ENCODE results near the gene MOCS3. TPM values are rescaled to one million over a fixed set of nuclear protein-coding genes. Genes with fewer than 3 reads are reported as not detected.
"Not testable (repeated sequence)": the region's sequence is repeated elsewhere in the genome, so short reads cannot be mapped to it uniquely, and the experiment has no call there.

Gene MOCS3
- total RNA-seq, 1 donor from 2014 or later, result 9.5 TPM

- no peak for DNase-seq (ENCODE audit: low read depth, low spot score)
Measured at GRCh38 chr20:50932016-50932485, 26.6 kb upstream of the MOCS3 start.

GRCh38 chr20:50932691-50933280, 25.8 kb upstream of the MOCS3 start:
- no peak for DNase-seq (ENCODE audit: low read depth, low spot score)

GRCh38 chr20:50933589-50933988, 25.0 kb upstream of the MOCS3 start:
- DNase-seq (ENCODE audit: low read depth, low spot score), result no peak

DNA sequence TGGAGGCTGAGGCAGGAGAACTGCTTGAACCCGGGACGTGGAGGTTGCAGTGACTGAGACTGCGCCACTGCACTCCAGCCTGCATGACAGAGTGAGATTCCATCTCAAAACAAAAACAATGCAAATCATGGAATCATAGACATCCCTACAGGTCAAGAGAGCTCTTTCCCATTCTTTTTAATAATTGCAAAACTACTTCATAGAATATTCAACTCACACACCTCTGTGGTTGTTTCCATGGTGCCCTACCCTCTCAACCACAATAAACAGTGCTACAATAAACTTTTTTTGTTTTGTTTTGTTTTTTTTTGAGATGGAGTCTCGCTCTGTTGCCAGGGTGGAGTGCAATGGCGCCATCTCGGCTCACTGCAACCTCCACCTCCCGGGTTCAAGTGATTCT, 15.5 kb upstream of the MOCS3 start:
- no peak for DNase-seq (ENCODE audit: low read depth, low spot score)

DNA sequence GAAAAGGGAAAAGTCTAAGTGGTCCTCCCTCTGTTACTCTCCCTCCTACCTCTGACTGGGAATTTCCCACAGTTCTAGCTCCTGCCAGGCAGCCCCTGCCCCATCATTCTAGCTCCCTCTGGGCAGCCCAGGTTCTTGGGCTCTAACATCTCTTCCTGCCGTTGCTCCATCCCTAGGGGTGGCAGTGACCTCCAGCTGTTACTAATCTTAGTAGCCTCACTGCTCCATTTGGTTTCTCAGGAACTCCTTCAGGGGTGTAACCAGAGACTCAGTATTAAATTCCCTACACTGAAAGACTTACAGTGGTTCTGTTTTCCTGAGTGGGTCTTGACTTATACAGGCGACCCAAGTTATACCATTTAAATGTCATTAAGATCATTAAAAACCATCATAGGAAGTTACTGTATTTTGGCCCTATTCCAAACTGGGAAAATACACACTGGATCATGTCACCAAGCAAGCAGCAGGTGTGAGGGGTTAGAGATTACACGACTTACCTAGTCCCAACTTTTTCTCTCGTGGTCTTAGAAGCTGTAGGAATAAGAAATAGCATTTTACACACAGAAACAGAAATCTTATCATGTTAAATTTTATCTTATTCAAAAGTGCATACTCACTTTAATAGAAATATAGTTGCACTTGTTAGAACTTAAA, 10.4 kb upstream of the MOCS3 start:
- no peak for DNase-seq (ENCODE audit: low read depth, low spot score)

DNA sequence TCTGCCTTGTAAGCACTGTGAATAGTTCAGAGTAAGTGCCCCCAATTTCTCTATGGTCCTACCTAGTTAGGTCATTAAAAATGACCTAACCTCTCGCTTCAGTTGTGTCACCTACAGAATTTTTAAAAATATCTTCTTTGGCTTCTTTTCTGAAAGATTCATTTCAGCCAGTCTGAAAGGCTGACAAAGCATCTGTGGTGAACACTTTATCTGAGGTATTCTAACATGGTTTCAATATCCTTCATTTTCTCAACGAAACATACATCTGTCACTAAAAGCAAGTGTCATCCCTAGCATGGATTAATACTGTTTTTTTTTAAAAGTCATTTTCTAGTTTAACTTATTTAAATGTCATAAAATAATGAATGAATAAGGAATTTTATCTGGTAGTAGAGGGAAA, 5.4 kb upstream of the MOCS3 start:
- no peak for DNase-seq (ENCODE audit: low read depth, low spot score)

DNA sequence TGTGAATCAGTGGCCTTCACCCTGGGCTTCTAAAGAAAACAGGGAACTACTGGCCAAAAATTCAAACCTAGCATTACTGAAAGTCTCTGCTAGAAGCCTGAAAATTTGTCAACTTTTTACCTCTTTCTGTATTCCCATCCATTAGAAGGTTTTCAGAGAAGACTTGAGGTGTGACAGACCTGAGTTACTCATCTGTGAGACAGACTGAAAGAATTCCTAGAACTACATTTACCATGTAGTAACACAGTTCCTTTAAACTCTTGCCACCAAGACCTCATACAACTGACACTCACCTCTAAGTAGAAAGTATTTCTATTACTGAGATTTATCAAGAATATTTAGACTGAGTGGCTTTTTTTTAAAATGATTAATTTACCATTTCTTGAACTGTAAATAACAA, 4.8 kb upstream of the MOCS3 start:
- no peak for DNase-seq (ENCODE audit: low read depth, low spot score)

GRCh38 chr20:50957276-50957675, 1.3 kb upstream of the MOCS3 start:
- no peak for DNase-seq (ENCODE audit: low read depth, low spot score)

- DNase-seq (ENCODE audit: low read depth, low spot score), result peak; percentile 78
Measured at GRCh38 chr20:50957798-50958614, 612 bp upstream of the MOCS3 start, which contains the start of gene DPM1. TSS of gene DPM1 (minus strand) at chr20:50958532. CDS start at chr20:50958523, 9 bp downstream.

GRCh38 chr20:50959543-50960126, 1.0 kb downstream of the MOCS3 start:
- no peak for DNase-seq (ENCODE audit: low read depth, low spot score)

DNA sequence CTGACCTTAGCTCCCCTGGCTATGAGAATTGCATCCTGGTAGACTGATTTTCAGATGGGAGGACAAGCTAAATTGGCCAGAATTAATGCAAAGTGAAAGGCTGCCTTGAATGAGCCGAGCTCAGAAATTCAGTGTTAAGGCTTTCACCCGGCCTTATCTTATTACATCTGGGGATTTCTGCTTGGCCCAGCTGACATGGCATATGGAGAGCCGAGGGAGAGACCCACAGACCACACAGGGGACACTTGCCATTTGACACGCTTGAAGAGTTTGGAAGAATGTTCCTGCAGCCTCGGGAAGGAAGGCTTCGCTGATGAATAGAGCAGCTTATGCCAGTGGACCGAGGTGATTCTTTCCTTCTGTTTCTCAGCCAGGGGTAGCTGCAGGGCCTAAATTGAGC, 9.0 kb downstream of the MOCS3 start:
- DNase-seq (ENCODE audit: low read depth, low spot score), result no peak

DNA sequence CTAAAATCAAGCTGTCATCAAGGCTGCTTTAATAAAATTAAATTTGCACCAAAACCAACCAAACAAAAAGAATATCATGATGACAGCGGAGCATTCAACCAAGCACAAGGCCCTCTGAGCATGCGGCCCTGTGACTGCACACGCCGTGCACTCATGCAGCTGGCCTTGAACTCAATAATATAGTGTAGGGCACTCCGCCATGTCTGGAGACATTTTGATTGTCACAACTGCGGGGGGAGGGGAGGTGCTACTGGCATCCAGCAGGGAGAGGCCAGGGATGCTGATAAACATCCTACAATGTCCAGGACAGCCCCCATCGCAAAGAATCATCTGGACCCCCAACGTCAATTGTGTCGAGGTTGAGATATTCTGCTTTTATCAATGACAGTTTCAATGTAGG, 9.7 kb downstream of the MOCS3 start:
- DNase-seq (ENCODE audit: low read depth, low spot score), result no peak

GRCh38 chr20:50969435-50969834, 10.8 kb downstream of the MOCS3 start:
- DNase-seq (ENCODE audit: low read depth, low spot score), result no peak

DNA sequence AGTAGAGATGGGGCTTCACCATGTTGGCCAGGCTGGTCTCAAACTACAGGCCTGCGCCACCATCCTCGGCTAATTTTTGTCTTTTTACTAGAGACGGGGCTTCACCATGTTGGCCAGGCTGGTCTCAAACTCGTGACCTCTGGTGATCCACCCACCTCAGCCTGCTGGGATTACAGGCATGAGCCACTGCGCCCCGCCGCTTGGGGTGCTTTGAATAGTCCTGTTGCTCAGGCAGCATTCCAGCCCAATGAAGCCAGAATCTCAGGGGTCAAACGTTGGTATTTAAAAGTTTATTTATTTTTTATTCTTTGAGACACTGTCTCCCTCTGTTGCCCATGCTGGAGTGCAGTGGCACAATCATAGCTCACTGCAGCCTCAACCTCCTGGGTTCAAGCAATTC, 11.3 kb downstream of the MOCS3 start:
- no peak for DNase-seq (ENCODE audit: low read depth, low spot score)

- no peak for DNase-seq (ENCODE audit: low read depth, low spot score)
Measured at GRCh38 chr20:50975701-50976330, 17.2 kb downstream of the MOCS3 start.

DNA sequence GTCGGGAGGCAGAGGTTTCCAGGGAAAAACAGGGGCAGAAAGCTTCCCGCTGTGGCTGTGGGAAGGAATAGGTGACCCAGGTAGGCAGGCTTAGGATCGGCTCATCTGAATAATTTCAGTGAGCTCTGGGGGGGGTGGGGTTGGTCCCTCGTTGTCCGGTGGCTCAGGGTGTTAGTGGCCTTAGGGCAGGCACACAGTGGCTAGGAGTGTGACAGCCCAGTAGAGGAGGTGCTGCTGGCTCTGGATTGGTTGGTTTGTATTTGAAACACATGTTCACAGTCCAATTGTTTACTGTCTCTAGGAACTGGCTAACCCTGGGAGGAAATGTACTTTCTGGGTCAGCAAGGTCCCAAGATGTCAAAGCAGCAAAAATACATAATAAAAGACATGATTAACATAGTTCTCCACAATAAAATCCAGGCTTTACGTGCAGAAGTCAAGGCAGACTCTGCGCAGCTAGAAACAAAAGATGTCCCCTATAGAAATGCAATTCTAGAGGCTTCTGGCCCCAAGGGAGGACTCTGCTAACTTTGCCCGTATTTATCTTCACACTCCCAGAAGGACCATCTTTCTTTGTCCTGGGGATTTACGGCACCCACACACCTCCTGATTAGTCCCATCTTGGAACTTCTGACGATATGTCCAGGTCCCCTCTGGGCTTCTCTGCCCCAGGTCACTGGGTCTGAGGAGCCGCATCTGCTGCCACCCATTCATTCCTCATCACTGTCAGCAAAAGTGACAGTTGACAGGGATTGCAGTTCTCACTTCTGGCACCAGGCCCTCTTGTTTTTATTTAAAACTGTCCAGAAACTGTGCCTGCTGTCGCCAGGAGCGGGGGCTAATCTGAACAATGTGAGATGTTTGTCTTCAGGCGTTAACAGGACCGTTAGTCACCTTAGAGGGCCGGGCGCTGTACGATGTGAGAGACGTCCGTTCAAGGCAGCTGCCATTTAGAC, 18.7 kb downstream of the MOCS3 start:
- no peak for DNase-seq (ENCODE audit: low read depth, low spot score)

- DNase-seq (ENCODE audit: low read depth, low spot score), result not testable (repeated sequence)
Measured at GRCh38 chr20:50978533-50978932, 19.9 kb downstream of the MOCS3 start.

- DNase-seq (ENCODE audit: low read depth, low spot score), result peak; percentile 32
Measured at GRCh38 chr20:50980071-50980681, 21.6 kb downstream of the MOCS3 start.

- peak; percentile 24 for DNase-seq (ENCODE audit: low read depth, low spot score)
Measured at GRCh38 chr20:50980851-50981713, 22.5 kb downstream of the MOCS3 start.
